GM19438 (cell line): ENCODE measurements around the gene TTC34.

Experiments used
- ATAC-seq: cut with Tn5 transposase; IDR thresholded peaks from one replicate; pipeline ENCODE4 v1.9.1; 2021; ENCODE audit warnings: low read depth; ENCODE audit not compliant: unreplicated experiment

TTC34 gene

DNA sequence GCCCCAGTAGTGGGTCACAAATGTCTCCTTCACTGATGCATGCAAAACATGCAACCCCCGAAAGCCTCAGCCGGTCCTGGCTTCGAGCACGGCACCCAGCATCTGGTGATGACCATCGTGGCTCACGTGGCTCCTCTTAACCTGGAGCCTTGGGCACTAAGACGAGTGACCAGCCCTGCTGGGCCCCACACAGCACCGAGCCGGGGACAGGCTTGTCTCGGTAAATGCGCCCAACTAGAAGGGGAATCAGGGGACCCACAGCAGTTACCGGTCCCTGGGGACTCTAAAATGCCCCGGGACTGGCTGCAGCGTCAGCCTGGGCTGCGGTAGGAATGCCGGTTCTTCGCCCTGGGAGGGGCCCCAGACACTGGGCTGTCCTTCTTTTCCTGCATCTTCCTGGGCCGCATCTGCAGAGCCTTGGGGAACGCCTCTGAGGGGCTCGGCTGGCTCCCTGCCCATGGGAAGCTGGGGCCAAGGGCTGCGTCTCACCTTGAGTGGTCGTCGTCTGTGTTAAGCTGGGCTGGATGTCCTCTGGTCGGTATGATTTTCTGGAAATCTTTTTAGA lies 13.1 kb upstream of the TTC34 start:
- no peak for ATAC-seq

DNA sequence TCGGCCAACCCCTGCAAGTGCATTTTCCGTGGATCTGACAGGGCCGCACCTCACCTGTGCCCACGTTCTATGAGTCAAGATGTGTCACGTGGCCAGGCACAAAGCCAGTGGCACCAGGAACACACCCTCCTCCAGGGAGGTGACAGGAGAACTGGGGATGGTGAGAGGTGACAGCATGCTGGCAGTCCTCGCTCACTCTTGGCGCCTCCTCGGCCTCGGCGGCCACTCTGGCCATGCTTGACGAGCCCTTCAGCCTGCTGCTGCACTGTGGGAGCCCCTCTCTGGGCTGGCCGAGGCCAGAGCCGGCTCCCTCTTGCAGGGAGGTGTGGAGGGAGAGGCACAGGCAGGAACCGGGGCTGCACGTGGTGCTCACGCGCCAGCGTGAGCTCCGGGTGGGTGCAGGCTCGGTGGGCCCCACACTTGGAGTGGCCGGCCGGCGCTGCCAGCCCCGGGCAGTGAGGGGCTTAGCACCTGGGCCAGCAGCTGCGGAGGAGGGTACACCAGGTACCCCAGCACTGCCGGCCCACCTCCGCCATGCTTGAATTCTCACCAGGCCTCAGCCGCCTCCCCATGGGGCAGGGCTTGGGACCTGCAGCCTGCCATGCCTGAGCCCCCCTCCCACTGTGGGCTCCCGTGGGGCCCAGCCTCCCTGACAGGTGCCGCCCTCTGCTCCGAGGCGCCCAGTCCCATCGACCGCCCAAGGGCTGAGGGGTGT lies 11.6 kb upstream of the TTC34 start:
- no peak for ATAC-seq

DNA sequence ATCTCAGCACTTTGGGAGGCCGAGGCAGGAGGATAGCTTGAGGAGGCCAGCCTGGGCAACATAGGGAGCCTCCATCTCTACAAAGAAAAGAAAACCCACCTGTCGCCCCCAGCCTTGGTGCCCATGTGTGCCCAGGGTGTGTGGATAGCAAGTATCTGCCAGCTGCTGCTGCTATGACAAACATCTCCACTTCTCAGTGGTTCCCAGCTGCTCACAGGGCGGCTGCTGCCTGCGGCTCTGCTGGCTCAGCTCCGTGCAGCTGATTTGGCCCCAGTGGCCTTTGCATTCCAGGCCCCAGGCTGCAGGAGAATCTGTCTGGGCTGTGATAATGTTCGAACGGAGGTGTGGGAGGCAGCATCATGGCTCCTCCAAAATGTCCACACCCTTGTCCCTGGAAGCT lies 10.6 kb upstream of the TTC34 start:
- ATAC-seq = no peak

DNA sequence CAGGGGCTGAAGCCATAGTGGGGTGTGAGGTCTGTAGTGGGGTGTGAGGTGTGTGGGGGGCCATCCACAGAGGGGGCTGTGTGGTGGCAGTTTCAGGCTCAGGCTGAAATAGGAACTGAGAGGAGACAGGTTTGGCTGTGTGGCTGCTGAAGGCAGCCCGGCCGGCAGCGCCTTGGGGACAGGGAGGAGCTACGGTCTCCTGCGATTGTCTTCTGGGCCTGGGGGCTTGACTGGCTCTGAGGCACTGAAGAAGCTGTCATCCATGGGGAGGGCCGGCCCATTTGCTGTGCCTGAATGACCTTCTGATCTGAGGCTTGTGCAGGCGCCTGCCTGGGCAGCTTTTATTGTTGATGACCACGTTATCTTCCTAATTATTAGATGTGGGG lies 10.0 kb upstream of the TTC34 start:
- ATAC-seq = no peak

DNA sequence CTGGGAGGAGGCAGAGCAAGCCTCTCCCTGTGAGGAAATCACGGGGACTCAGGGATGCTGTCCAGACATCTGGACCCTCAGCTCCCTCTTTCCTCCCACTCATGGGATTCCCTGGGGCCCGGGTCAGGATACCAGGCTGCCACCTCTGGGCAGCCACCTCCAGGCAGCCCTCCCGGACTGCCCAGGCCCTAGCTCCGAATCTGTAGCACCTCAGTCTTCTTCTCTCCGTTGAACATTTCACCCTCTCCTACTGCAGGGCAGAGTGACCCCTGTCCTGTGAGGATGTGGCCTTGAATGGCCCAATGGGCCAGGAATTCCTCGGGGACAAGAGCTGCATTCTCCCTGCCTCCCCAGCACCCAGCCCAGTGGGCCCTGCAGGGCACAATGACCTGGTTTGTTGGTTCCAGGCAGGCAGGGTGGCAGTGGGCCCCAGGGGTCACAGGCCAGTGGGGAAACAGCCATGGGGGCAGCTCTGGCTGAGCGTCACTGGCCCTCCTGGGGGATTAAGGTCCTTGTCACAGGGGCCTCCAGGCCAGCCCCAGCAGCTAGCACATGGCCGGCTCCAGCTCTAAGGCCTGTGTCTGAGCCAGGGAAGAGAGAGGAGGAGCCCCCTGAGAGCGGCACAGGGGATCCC lies 9.5 kb upstream of the TTC34 start:
- ATAC-seq = no peak

DNA sequence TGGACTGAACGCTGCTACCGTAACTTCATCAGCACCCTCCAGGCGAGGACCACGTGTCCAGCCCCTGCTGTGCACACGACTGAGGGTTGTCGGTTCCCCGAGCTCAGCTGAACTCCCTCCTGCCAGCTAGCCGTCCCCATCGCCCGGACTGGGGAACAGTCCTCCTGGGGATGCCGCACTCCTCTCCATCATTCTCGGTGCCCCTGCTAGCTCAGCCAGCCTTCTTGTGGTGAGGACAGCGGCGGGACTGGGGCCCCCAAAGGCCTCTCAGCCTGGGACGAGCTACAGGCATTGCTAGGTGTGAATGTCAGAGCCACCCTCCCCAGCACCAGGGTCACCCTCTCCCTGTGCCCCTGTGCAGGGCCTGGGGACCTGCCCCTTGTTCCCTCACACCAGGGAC lies 8.8 kb upstream of the TTC34 start:
- no peak for ATAC-seq

DNA sequence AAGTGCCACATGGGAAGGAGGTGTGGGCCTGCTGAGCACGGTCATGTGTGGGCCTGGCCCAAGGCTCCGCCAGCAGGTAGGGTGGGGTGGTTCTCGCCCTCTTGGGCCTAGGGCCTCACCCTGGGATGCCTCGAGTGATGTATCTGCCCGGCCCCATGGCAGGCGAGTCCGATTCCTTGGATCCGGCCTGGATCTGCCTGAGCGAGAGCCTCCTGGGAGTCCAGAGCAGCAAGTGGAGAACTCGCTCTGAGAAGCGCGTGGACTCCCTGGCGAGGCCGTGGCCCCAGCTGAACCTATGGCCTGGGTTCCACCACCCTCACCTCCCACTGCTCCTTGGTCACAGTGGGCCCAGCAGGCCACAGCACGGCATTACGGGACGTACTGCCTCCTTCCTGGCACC lies 8.2 kb upstream of the TTC34 start:
- no peak for ATAC-seq

DNA sequence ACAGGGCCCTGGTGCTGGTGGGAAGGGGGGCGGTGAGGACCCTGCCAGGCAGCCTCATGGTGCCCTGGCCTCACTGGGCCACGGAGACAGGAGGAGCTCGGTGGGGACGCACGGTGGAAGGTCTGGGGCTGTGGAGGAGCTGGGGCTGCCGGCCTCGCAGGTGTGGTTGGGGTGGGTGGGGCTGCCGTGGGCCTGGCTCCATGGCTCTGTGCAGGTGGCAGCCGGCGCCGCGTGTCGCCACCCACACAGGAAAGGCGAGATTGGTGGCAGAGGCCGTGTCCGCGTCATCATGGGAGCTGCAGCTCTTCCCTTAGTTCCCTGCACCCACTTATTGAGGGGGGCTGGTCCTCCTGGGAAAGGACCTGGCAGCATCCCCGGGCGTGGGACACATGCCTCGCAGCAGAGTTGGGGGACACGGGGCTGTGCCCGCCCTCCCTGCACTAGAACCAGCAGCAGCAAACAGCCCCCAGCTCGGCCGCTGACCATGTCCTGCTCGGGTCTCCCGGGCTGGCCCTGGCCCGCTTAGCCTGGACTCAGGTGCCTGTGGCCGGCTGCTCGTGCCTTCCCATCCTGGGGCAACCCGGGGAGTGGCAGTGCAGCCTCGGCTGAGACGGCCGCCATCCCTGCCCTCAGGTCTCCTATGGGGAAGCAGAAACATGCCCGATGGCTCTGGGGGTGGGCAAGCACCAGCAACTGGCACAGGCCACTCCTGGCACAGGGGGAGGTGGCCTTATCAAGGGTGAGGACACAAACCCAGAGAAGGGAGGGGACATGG lies 7.5 kb upstream of the TTC34 start:
- ATAC-seq = no peak

DNA sequence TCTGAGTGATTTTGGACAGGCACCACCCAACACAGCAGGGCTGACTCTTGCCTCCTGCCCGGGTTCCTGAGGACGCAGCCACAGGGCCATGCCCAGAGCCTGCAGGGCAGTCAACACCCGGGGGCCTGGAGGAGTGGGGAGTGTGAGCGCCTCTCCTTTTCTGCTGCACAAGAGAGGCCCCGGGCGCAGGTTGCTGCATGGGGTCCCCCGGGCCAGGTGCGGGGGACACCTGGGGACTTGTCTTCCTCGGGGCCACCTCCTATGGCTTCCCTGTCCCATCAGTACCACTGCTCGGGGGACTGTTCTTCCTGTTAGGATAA lies 6.9 kb upstream of the TTC34 start:
- no peak for ATAC-seq

DNA sequence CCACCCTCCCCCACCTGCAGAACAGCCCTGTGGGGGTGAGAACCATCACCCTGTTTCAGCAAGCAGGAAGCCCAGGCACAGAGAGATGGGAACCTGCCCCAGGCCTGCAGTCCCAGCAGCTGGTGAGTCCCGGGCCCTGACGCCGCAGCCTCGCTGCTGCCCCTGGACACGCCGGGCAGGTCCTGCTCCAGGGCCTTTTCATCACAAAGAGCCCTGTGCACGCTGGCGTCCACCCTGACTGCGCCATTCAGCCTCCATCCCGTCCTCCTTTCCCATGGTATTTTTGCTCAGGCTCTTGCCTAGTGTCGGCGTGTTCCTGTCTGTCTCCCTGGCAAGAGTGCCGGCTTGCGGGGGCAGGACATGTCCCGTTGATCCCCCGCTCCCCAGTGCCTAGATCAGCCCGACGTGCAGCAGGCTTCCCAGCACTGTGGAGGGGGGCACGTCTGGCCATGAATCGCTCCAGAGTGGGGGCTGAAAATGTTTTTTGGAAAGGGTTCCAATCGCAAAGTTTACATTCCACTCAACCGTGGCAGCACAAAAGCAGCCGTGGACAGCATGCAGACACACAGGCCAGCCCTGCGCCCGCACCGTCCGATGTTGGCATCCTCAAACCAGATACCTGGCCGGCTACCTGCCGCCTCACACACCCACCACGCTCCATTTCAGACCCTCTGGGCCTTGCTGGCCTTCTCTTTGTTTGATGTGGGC lies 6.3 kb upstream of the TTC34 start:
- no peak for ATAC-seq

DNA sequence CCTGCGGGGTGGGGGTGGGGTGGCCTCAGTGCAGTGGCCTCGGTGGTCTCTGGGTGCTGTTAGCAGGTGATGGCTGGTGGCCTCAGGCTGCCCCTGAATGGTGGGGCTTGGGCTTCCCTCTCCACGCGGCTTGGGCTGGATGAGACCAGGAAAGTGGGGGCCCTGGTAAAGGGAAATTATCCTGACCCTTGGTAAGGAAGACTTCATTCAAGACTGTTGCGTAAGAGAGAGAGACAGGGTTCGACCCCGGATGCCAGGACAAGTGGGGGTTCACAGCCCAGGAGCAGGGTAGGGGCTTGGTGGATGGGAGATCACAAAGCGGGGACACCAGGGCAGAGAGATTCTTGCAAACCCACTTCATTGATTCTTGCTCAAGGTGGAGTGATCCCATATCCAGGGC lies 5.5 kb upstream of the TTC34 start:
- no peak for ATAC-seq

DNA sequence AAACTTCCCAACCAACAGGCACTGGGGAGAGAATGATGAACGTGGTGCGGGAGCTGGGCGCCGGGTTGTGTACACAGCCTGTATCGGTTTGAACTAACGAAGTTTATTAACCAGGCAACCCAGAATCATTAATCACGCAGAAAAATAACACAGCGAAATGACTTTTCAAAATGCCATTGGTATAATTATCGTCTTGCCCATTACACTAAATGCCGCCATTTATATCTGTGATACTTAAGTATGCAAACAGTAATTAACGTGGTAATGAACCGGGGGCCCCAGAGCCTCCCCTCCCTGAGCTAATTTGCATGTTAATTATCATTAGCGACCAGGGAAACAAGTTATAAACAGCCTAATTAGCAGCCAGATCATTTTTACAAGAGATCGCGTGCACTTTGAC lies 5.1 kb upstream of the TTC34 start:
- ATAC-seq = no peak

DNA sequence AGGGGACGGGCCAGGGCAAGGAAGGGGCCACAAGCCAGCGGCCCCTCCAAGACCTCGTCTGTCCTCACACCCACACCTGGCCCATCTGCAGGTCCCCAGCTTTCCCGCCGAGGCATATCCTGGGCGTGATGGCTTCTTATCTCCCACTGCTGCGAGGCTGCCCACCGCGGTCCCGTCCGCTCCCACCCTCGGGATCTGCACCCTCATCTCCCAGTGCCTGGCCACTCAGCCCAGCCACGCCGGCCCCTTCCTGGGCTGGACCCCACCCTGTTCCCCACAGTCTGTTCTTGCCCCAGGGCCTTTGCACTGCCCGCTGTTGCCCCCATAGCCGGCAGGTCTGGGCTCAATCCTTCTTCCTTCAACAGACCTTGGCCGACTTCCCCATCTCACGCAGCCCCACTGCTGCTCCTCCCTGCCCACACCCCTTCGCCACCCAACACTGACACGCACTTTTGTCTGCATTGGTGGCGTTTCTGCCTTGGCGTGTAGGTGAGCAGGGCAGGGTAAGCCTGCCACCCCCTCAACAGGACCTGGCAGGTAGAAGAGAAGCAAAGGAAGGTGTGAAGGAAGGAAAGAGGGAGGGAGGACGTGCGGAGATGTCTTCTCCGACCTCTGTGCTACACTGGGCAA lies 4.4 kb upstream of the TTC34 start:
- ATAC-seq = no peak

DNA sequence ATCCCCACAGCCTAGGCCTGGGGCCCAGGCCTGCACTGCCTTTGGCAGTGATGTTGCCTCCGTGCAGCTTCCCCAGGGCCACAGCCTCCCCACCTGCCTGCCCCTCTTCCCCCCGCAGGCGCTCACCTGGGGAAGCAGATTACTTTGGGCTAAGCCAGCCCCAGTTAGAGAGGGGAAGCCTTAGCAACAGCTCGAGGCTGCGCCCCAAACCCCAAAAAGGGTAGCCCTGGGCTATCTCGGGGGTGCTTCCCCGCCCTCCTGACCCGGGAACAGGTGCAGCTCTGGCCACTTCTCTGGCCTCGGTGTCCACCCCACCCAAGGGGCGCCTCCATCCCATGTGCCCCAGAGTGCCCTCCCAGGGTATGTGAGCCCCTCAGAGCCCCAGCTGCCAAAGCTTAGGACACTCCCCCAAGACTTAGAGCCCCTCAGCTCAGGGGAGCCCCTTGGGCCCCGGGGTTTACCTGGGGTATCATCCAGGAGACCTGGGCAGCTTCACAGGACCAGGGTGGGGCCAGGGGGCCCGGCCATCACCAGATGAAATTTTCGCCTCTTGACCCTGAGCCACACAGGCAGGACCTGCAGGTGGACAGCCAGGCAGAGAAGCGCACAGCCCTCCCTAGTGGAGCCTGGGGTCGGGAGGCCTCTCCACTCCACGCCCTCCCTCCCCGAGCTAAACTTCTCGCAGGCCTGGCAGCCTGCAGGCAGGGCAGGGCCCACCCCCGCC lies 3.3 kb upstream of the TTC34 start:
- no peak for ATAC-seq

DNA sequence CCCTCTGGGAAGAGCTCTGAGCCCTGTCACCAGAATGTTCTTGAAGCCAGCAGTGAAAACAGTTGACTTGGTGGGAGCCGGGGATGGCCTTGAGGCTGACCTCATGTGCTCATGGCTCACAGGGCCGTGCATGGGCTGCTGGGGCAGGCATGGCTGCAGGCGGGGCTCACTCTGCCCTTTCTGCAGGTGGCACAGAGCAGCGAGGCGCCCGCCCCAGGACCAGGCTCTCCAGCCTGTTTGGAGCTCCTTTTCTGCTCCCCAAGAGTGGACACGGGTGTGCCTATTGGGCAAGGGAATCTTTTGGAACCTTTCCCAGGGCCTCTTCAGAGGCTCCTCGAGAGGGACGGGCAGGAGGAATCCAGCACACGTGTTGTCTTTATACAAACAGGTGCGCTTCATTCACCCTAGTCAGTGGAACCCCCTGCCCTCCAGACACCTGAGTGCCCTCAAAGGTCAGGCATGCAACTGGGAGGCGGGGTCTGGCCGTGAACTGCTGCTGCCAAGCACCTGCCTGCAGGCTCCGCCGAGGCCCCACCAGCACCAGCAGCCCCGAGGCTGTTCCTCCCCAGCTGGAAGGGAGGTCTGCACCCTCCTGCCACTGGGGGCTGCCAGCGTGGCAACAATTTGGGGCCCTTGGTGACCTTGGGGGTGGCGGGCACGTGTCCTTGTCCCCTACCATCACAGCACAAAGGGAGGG lies 2.6 kb upstream of the TTC34 start:
- ATAC-seq = no peak

DNA sequence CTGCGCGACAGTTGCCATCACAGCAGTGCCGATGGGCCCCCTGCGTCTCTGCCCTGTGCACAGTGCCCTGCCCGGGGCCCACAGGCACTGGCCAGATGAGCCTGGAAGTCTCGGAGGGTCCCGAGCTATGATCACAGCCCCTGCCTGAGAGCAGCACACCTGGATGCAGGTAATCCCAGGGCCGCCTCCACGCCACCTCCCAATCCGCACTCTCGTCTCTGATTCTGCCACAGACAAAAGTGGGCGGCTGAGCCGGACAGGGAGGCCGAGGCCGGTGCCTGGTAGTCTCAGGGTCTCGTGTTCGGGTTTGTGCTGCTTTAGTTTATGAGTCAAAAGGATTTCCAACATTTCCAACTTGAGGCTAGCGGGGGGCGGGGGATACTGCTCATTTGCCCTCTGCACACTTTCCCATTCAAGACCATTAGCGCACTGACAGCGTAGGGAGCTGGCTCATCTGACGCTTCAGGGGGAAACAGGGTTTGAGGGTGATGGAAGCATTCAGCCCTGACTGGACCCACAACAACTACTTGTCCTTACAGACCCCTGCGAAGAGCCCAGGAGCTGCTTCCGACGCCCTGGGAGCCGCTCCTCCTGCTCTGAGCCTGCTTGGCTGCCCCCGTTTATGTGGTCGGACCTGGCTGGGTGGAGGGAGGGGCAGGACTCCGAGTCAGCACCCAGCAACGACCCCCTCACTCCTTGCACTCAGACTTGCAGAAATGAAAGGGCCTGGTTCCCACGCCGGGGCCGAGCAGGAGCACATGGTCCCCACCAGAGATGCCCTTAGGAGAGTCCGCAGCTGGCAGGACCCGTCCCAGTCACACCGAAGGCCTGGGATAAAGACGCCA lies 1.8 kb upstream of the TTC34 start:
- ATAC-seq = no peak

DNA sequence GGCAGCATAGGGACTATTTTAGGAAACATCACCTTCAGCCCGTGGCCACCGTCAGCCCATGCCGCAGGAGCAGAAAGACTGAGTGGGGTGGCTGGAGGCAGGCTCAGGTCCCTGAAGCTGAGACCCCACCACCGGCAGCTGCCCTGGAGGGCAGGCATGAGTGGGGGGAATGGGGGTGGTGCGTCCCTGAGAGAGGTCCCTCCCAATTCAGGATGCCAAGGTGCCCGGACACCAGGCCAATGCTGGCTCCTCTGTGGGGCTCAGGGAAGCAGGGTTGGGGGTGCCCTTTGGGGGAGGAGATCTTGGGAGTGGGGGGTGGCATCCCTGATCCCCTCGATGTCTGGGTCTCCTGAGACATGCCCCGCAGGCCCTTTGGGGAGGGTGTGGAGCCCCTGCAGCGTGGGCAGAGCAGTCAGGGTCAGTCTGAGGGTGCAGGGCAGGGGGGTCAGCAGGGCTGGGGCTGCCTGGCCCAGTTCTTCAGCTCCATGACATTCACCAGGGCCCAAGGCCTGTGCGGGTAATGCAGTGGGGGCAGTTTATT lies 998 bp upstream of the TTC34 start:
- no peak for ATAC-seq

DNA sequence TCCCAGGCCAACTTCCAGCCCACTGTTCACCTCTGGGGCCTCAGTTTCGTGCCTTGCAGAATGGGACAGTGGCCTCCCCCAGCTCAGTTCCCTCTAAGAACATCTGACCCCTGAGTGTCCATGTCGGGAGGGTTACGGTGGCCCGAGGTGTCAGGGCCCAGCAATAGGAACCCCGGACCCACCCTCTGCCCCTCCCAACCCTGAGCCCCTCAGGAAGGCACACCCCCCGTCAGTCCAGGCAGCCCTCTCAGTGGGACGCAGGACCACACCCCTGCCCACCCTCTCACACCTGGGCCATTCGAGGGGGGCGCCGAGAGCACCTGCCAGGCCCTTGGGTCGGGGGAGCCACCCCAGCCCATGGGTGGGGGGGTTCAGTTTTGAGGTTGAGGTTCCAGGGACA lies 447 bp downstream of the TTC34 start:
- no peak for ATAC-seq
